ENCODE measurements around the gene FGFR3.
"Not testable (repeated sequence)": the region's sequence is repeated elsewhere in the genome, so short reads cannot be mapped to it uniquely, and the experiment has no call there.

Gene FGFR3

GRCh38 chr4:1819284-1819683, 26.2 kb downstream of the FGFR3 start:
- DNase-seq (ENCODE audit: low read depth) = no peak

GRCh38 chr4:1819816-1820215, 26.7 kb downstream of the FGFR3 start:
- DNase-seq (ENCODE audit: low read depth) = no peak

- DNase-seq (ENCODE audit: low read depth) = no peak
Observed at GRCh38 chr4:1821679-1822567, 28.8 kb downstream of the FGFR3 start.

GRCh38 chr4:1822568-1823544, 29.8 kb downstream of the FGFR3 start:
- DNase-seq (ENCODE audit: low read depth) = no peak

GRCh38 chr4:1823545-1823932, 30.4 kb downstream of the FGFR3 start:
- DNase-seq (ENCODE audit: low read depth) = no peak

GRCh38 chr4:1824746-1825145, 31.7 kb downstream of the FGFR3 start:
- DNase-seq (ENCODE audit: low read depth) = no peak

- DNase-seq (ENCODE audit: low read depth) = no peak
Observed at GRCh38 chr4:1825326-1825725, 32.2 kb downstream of the FGFR3 start.

- no peak for DNase-seq (ENCODE audit: low read depth)
Observed at GRCh38 chr4:1826531-1827350, 33.6 kb downstream of the FGFR3 start.

GRCh38 chr4:1830234-1830633, 37.1 kb downstream of the FGFR3 start:
- no peak for DNase-seq (ENCODE audit: low read depth)

GRCh38 chr4:1830642-1831228, 37.6 kb downstream of the FGFR3 start:
- DNase-seq (ENCODE audit: low read depth) = no peak

- DNase-seq (ENCODE audit: low read depth) = no peak
Observed at GRCh38 chr4:1831331-1831730, 38.2 kb downstream of the FGFR3 start.

- no peak for DNase-seq (ENCODE audit: low read depth)
Observed at GRCh38 chr4:1832690-1833089, 39.6 kb downstream of the FGFR3 start.

GRCh38 chr4:1833307-1834046, 40.4 kb downstream of the FGFR3 start:
- DNase-seq (ENCODE audit: low read depth) = no peak

- no peak for DNase-seq (ENCODE audit: low read depth)
Observed at GRCh38 chr4:1834047-1834775, 41.1 kb downstream of the FGFR3 start.

GRCh38 chr4:1835836-1836235, 42.7 kb downstream of the FGFR3 start:
- not testable (repeated sequence) for DNase-seq (ENCODE audit: low read depth)

- DNase-seq (ENCODE audit: low read depth) = no peak
Observed at GRCh38 chr4:1836650-1837049, 43.6 kb downstream of the FGFR3 start.

- DNase-seq (ENCODE audit: low read depth) = no peak
Observed at GRCh38 chr4:1837069-1837468, 44.0 kb downstream of the FGFR3 start.

GRCh38 chr4:1839282-1839681, 46.2 kb downstream of the FGFR3 start:
- no peak for DNase-seq (ENCODE audit: low read depth)

- no peak for DNase-seq (ENCODE audit: low read depth)
Observed at GRCh38 chr4:1841201-1841886, 48.3 kb downstream of the FGFR3 start.

GRCh38 chr4:1841887-1842210, 48.8 kb downstream of the FGFR3 start:
- DNase-seq (ENCODE audit: low read depth) = no peak
